Adrenal gland (tissue), 5 donors: ENCODE measurements around the gene U2AF1L4.

ENCODE experiments used
- CTCF ChIP-seq, 6 experiments: fragments of 450-650 bp in 4 of 6; fragments of 200-600 bp in 2 of 6; sonication (generic) in 1 of 6; IDR thresholded peaks; 1 replicate in 5 of 6; 2 replicates in 1 of 6; pipeline versions ENCODE4 v1.5.1 to v1.8.0; 2016 to 2021; ENCODE audit warnings: antibody characterized with exemption in 6 of 6, mild to moderate bottlenecking in 2 of 6, moderate library complexity in 1 of 6
- POLR2A ChIP-seq, 2 donors: fragments of 450-650 bp; IDR thresholded peaks; one replicate each; pipeline ENCODE4 v1.6.1; 2017; ENCODE audit warnings: antibody characterized with exemption in 2 of 2, mild to moderate bottlenecking in 2 of 2, moderate library complexity in 1 of 2
- donor health status: DM: no; HTN: no; CAD: no.

GRCh38 chr19:35760711-35761349, 15.6 kb upstream of the U2AF1L4 start:
- no peak for TF ChIP-seq POLR2A (IDR thresholded peaks at IDR 0.05)
- TF ChIP-seq CTCF (IDR thresholded peaks at IDR 0.05): no peak
